Stomach (tissue), 9 donors: ENCODE measurements around the gene ATG10. TPM values are rescaled to one million over a fixed set of nuclear protein-coding genes. Genes with fewer than 3 reads are reported as not detected.

Experiments
- DNase-seq, 2 donors: peaks; one replicate each; pipeline versions ENCODE4 v3.0.0 to v3.0.0-alpha.2; 2013 to 2019
- H3K27ac ChIP-seq, 5 donors: fragments of 200-600 bp in 4 of 5; sonication (generic) in 4 of 5; one replicate each; pipeline ENCODE4 v1.5.1; 2013 to 2019; ENCODE audit warnings: mild to moderate bottlenecking in 1 of 5, moderate library complexity in 1 of 5
- H3K27me3 ChIP-seq, 3 donors: fragments of 200-600 bp; sonication (generic); one replicate each; pipeline ENCODE4 v1.5.1; 2017 to 2019; ENCODE audit warnings: mixed run types in 1 of 3
- H3K36me3 ChIP-seq, 4 donors: fragments of 200-600 bp; sonication (generic); 1 replicate in 3 of 4; 2 replicates in 1 of 4; pipeline ENCODE4 v1.5.1; 2016 to 2019
- H3K4me1 ChIP-seq, 4 donors: fragments of 200-600 bp; sonication (generic); one replicate each; pipeline ENCODE4 v1.5.1; 2016 to 2019
- H3K4me3 ChIP-seq, 4 donors: fragments of 200-600 bp; sonication (generic) in 3 of 4; one replicate each; pipeline ENCODE4 v1.5.1; 2016 to 2019; ENCODE audit warnings: mild to moderate bottlenecking in 1 of 4
- H3K9me3 ChIP-seq, 4 donors: fragments of 200-600 bp; sonication (generic); one replicate each; pipeline ENCODE4 v1.5.1; 2016 to 2019
- EP300 ChIP-seq: sonication (generic); formaldehyde crosslinking; IDR thresholded peaks from one replicate; pipeline ENCODE4 v1.6.1; 2017; ENCODE audit warnings: antibody characterized with exemption
- POLR2A ChIP-seq, 4 donors: fragments of 450-650 bp; IDR thresholded peaks; one replicate each; pipeline ENCODE4 v1.6.1; 2016; ENCODE audit warnings: antibody characterized with exemption in 4 of 4, control low read depth in 2 of 4, mild to moderate bottlenecking in 1 of 4, moderate library complexity in 1 of 4
- POLR2AphosphoS5 ChIP-seq, 3 donors: sonication (generic); formaldehyde crosslinking; IDR thresholded peaks; one replicate each; pipeline ENCODE4 v1.6.1; 2016; ENCODE audit warnings: antibody characterized with exemption in 3 of 3
- WGBS, 5 donors: extraction: QIAGEN DNeasy Blood & Tissue Kit in 3 of 5; methylation state at CpG; one replicate each; pipeline versions ENCODE4 v1.1.5 to v1.1.7; 2013 to 2018; 5-methylcytosine and 5-hydroxymethylcytosine counted together
- intact Hi-C: fragments of 100-400 bp; cut with DNase I; formaldehyde crosslinking; loops from one replicate; pipeline ENCODE4 v1.15.1; 2023; ENCODE audit warnings: low total_unique reads
- polyA plus RNA-seq, 3 donors: library from polyadenylated mRNA; stranded (reverse); fragments of 200-250 nt; gene quantifications; one replicate each; pipeline ENCODE4 v1.2.3, GENCODE V29; 2013
- total RNA-seq, 5 donors: library from RNA; depleted of rRNA; stranded (reverse); fragments of >200 nt; gene quantifications; one replicate each; pipeline versions ENCODE4 v1.1.0 to v1.2.3, GENCODE V29; 2014 to 2016
- TF ChIP-seq, protein P1 (sequence below), 7 experiments: fragments of 450-650 bp in 4 of 7; fragments of 200-600 bp in 3 of 7; sonication (generic) in 3 of 7; IDR thresholded peaks; one replicate each; pipeline ENCODE4 v1.5.1; 2016 to 2019; ENCODE audit warnings: antibody characterized with exemption in 7 of 7, control low read depth in 2 of 7, mild to moderate bottlenecking in 1 of 7
- donor health status: healthy with polysubstance abuse.
- donor health status: Bipolar disorder and iron deficiency.
- donor health status: healthy.

ATG10 gene
- total and polyA plus RNA-seq, 8 donors: 0.58 to 16.5 (median 4.3) TPM

GRCh38 chr5:82018462-82018861, 46.6 kb downstream of the ATG10 start:
- H3K4me1 ChIP-seq: peaks cover 0 to 5% (median 0%) of the 10 kb centered on the region in 4 donors
- H3K27me3 ChIP-seq: no peaks in the 10 kb centered on the region
- peak in 1 of 2 donors; percentile 35 for DNase-seq
- no peaks in the 10 kb centered on the region for H3K9me3 ChIP-seq
- intact Hi-C loops: no loop called here
- no peak overlapping the region for H3K4me3 ChIP-seq
- no peak for TF ChIP-seq POLR2A (IDR thresholded peaks at IDR 0.05)
- TF ChIP-seq EP300: no peak
- no peak for TF ChIP-seq POLR2AphosphoS5 (IDR thresholded peaks at IDR 0.05)
- H3K27ac ChIP-seq: no peak overlapping the region
- no peaks in the 10 kb centered on the region for H3K36me3 ChIP-seq
- WGBS, 5 donors: 53 to 76% (median 62%) methylated on average over 1 of the region's 1 CpG

DNA sequence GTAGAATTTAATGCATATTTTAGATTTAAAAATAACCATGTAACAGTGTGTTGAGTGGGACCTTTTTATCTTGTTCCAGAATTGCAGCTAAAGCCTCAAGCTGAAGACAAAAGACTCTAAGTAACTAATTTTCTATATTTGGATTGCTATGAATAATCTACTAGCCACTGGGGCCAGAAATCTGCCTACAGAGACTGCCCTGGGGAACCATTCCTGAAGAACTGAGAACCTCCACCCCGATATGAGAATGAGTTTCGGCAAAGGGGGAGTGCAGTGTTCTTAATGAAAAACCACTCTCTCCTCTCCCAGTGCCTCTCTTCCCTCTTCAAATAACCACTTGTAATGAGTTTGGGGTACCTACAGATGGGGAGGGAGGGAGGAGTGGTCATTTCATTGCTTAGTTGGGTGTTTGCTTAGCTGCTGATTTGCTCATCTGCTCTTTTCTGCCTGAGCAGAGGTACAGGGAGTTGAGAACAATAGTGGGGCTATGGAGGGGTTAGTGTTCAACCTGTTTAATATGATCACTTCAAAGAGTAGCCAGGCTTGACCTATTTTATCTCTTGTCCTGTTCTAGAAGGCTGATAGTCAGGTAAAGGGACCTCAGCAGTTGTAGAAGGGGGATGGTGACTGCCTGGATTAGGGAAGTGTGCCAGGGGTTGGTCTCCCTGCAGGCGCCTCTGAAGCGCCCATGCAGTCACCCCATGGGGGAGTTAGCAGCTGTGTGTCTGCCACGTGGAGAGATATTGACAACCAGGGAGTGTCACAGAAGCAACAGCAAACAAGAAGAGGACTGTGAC, 47.7 kb downstream of the ATG10 start:
- Histone ChIP-seq H3K4me1 (peaks cover 0 to 5% (median 0%) of the 10 kb centered on the region in 4 donors), H3K9me3 (no peaks in the 10 kb centered on the region), H3K27me3 (no peaks in the 10 kb centered on the region), H3K27ac (no peak overlapping the region), H3K4me3 (no peak overlapping the region), H3K36me3 (no peaks in the 10 kb centered on the region)
- TF ChIP-seq POLR2A (IDR thresholded peaks at IDR 0.05) (no peak), EP300 (no peak), POLR2AphosphoS5 (IDR thresholded peaks at IDR 0.05) (no peak)
- TF ChIP-seq, protein P1, sequence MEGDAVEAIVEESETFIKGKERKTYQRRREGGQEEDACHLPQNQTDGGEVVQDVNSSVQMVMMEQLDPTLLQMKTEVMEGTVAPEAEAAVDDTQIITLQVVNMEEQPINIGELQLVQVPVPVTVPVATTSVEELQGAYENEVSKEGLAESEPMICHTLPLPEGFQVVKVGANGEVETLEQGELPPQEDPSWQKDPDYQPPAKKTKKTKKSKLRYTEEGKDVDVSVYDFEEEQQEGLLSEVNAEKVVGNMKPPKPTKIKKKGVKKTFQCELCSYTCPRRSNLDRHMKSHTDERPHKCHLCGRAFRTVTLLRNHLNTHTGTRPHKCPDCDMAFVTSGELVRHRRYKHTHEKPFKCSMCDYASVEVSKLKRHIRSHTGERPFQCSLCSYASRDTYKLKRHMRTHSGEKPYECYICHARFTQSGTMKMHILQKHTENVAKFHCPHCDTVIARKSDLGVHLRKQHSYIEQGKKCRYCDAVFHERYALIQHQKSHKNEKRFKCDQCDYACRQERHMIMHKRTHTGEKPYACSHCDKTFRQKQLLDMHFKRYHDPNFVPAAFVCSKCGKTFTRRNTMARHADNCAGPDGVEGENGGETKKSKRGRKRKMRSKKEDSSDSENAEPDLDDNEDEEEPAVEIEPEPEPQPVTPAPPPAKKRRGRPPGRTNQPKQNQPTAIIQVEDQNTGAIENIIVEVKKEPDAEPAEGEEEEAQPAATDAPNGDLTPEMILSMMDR (IDR thresholded peaks at IDR 0.05): no peak
- WGBS, 5 donors: 68 to 76% (median 73%) methylated on average over 5 of the region's 5 CpGs
- DNase-seq: peak in 1 of 2 donors; percentile 45
- intact Hi-C loops: no loop called here

- Histone ChIP-seq H3K9me3 (no peaks in the 10 kb centered on the region), H3K36me3 (no peaks in the 10 kb centered on the region), H3K4me1 (peaks cover 0 to 5% (median 0%) of the 10 kb centered on the region in 4 donors), H3K27ac (no peak overlapping the region), H3K4me3 (no peak overlapping the region), H3K27me3 (no peaks in the 10 kb centered on the region)
- TF ChIP-seq POLR2AphosphoS5 (IDR thresholded peaks at IDR 0.05) (no peak), EP300 (no peak), POLR2A (IDR thresholded peaks at IDR 0.05) (no peak)
- TF ChIP-seq, protein P1 (IDR thresholded peaks at IDR 0.05): no peak
- intact Hi-C loops: no loop called here
- 64 to 87% (median 86%) methylated on average over 1 of the region's 1 CpG for whole genome bisulfite sequencing, 5 donors
- no peak for DNase-seq
These were observed 50.7 kb downstream of the ATG10 start for GRCh38 chr5:82022499-82022898.

- no peak for TF ChIP-seq POLR2A (IDR thresholded peaks at IDR 0.05)
- no peak for TF ChIP-seq EP300
- TF ChIP-seq, protein P1 (IDR thresholded peaks at IDR 0.05): no peak
- peak in 1 of 3 donors; percentile 8 for TF ChIP-seq POLR2AphosphoS5 (IDR thresholded peaks at IDR 0.05)
- WGBS, 5 donors: 70 to 86% (median 77%) methylated on average over 3 of the region's 3 CpGs
- intact Hi-C loops: no loop called here
- Histone ChIP-seq H3K36me3 (no peaks in the 10 kb centered on the region), H3K4me3 (no peak overlapping the region), H3K27me3 (no peaks in the 10 kb centered on the region), H3K9me3 (no peaks in the 10 kb centered on the region), H3K27ac (no peak overlapping the region), H3K4me1 (peaks cover 0 to under 1% (median 0%) of the 10 kb centered on the region in 4 donors)
- DNase-seq: no peak
These were observed 51.8 kb downstream of the ATG10 start for GRCh38 chr5:82023644-82024043.
